OCI-M1 (cell line): Measurements from ENCODE around the gene TNFSF13.
"Not testable (repeated sequence)": the region's sequence is repeated elsewhere in the genome, so short reads cannot be mapped to it uniquely, and the experiment has no call there.

Source experiments
- DNase-seq: peaks from one replicate; lab custom pipeline; 2025; lab: John Stamatoyannopoulos, UW

The TNFSF13 gene

GRCh38 chr17:7591596-7591995 is 33.0 kb downstream of the TNFSF13 start:
- DNase-seq, result no peak

- DNase-seq, result no peak
These were observed 34.0 kb downstream of the TNFSF13 start for GRCh38 chr17:7592422-7593021.

DNA sequence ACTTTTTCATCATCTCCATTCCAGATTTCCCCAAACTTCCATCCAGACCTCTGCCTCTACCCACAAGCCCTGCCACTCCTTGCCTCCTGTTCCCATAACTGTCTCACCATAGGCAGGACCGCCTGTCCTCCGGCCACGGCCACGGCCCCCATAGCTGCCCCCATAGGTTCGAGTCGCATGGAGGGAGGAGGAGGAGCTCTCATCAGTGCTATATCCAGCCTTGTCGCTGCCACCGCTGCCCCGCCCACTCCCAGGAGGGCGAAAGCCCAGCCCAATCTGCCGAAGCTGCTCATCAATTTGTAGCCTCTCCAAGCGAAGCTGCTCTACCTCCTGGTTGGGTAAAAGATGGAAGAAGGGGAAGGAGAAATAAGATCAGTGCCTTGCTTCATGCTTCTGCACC is 34.7 kb downstream of the TNFSF13 start:
- DNase-seq, result no peak

DNA sequence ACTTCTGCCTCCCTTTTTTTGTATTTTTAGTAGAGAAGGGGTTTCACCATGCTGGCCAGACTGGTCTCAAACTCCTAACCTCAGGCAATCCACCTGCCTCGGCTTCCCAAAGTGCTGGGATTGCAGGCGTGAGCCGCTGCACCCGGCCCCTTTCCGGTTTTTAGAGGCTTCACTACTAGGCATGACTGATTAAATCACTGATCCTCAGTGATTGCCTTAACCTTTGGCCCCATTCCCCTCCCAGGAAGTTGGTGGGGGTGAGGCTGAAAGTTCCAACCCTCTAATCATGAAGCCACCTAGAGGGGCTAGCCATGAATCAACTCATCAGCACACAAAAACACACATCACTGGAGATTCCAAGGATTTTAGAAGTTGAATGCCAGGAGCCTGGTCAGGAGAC is 39.0 kb downstream of the TNFSF13 start:
- not testable (repeated sequence) for DNase-seq

- DNase-seq, result no peak
These were observed 47.7 kb downstream of the TNFSF13 start for GRCh38 chr17:7606280-7606679.

DNA sequence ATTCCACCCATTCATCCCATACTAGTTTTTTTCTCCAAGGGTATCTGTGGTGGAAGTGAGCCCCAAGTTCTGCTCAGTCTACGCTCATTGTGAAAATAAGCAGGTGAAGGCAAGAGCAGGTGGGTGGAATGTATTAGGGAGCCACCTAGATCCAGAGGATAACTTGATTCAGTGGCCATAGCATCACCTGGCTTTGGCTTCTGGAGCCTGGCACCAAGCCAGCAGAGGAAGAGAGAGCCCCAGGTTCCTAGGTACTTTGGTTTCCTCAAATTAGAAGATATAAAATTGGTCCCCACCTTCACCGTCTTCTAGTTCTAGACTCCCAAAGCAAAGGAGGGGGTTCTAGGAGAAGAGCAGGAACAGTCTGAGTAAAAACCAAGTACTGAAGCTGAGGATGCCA is 52.1 kb downstream of the TNFSF13 start:
- DNase-seq, result no peak
